Measurements from ENCODE around the gene SPATS2. TPM values are rescaled to one million over a fixed set of nuclear protein-coding genes. Genes with fewer than 3 reads are reported as not detected.
"Not testable (repeated sequence)": the region's sequence is repeated elsewhere in the genome, so short reads cannot be mapped to it uniquely, and the experiment has no call there.

The SPATS2 gene
- total and polyA plus RNA-seq, 4 donors = 21.8 to 44.6 (median 38.1) TPM

- Histone ChIP-seq H3K36me3 (ENCODE audit: control insufficient read depth, insufficient read depth, low read length) (peaks cover 5% of the 10 kb centered on the region), H3K4me1 (ENCODE audit: control insufficient read depth, insufficient read depth, low read length) (no peaks in the 10 kb centered on the region), H3K27ac (ENCODE audit: low read depth, low read length) (no peak overlapping the region), H3K9me3 (ENCODE audit: control insufficient read depth, insufficient read depth, low read length) (no peaks in the 10 kb centered on the region), H3K4me3 (ENCODE audit: low read depth, low read length) (no peak overlapping the region), H3K27me3 (ENCODE audit: control insufficient read depth, insufficient read depth, low read length) (no peaks in the 10 kb centered on the region)
- no peak for DNase-seq (ENCODE audit: low read depth in 4 of 6, low spot score in 6 of 6)
- WGBS (ENCODE audit: insufficient coverage) = no CpG with 5 or more reads among the region's 2 CpGs
Observed at GRCh38 chr12:49493900-49494299, 126.6 kb downstream of the SPATS2 start.

DNA sequence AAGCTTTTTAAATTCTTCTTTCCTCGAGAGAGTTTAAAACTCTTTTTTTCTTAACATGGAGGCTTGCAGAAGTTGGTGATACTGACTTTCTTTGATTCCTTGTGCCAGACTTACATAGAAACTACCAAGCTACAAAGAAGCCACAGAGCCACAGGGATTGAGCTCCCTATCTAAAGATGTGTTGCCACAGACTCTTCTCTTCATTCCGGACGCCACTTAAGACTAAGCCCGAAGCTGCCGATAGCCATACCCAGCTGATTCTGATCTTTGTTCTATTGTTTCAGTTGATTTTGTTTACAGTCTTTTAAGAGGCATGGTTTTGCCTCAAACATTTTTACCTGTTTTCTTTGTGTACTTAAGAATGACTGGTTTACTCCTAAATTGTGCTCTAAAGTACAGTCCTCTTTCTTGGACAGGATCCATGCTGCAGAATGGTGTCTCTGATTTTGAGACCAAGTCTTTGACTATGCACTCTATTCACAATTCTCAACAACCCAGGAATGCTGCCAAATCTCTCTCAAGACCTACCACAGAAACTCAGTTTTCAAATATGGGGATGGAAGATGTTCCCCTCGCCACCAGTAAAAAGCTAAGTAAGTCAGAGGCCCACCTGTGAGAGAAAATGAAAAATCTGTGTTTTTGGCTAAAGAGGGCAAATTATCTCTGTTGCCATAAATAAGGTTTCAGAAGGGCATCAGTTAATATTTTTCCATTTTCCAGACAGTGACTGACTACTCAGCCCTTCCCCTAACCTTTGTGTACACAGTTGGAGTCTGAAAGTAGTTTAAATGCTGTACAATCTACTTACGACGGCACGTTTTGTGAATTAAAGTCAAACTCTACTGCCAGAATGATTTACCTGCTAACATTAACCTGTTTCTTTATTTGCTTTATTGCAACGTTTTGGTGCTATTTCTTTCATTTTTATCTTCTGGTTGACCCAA, 129.4 kb downstream of the SPATS2 start:
- 21% methylated on average over 2 of the region's 10 CpGs for WGBS (ENCODE audit: insufficient coverage)
- Histone ChIP-seq H3K27me3 (ENCODE audit: control insufficient read depth, insufficient read depth, low read length) (no peaks in the 10 kb centered on the region), H3K9me3 (ENCODE audit: control insufficient read depth, insufficient read depth, low read length) (no peaks in the 10 kb centered on the region), H3K27ac (ENCODE audit: low read depth, low read length) (peak overlapping the region; percentile 19), H3K4me1 (ENCODE audit: control insufficient read depth, insufficient read depth, low read length) (no peaks in the 10 kb centered on the region), H3K4me3 (ENCODE audit: low read depth, low read length) (no peak overlapping the region), H3K36me3 (ENCODE audit: control insufficient read depth, insufficient read depth, low read length) (peaks cover 7% of the 10 kb centered on the region)
- DNase-seq (ENCODE audit: low read depth in 4 of 6, low spot score in 6 of 6) = peak in 4 of 6 donors; percentile 13 to 69 (median 48)

DNA sequence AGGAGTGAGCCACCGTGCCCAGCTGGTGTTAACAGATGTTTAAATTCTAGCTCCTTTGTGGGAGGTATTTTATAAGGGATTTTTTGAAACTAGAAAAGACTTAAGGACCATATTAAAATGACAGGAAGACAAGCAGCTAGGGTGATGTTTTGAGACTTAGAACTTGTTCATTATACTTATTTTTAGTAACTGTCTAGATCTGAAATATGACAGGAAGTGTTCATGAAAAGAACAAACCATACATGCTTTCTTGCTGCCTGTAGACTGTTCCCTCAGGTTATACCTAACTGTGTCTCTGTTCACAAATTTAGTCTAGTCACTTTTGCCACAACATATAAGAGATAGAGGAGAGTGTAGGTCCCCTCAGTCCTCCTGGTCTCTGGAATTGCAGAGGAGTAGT, 134.6 kb downstream of the SPATS2 start:
- H3K4me3 ChIP-seq (ENCODE audit: low read depth, low read length) = no peak overlapping the region
- no peaks in the 10 kb centered on the region for H3K9me3 ChIP-seq (ENCODE audit: control insufficient read depth, insufficient read depth, low read length)
- peaks cover 9% of the 10 kb centered on the region for H3K36me3 ChIP-seq (ENCODE audit: control insufficient read depth, insufficient read depth, low read length)
- no peaks in the 10 kb centered on the region for H3K27me3 ChIP-seq (ENCODE audit: control insufficient read depth, insufficient read depth, low read length)
- H3K4me1 ChIP-seq (ENCODE audit: control insufficient read depth, insufficient read depth, low read length) = no peaks in the 10 kb centered on the region
- WGBS (ENCODE audit: insufficient coverage) = 100% methylated on average over 1 of the region's 1 CpG
- no peak for DNase-seq (ENCODE audit: low read depth in 4 of 6, low spot score in 6 of 6)
- H3K27ac ChIP-seq (ENCODE audit: low read depth, low read length) = no peak overlapping the region

- peaks cover 9% of the 10 kb centered on the region for H3K36me3 ChIP-seq (ENCODE audit: control insufficient read depth, insufficient read depth, low read length)
- DNase-seq (ENCODE audit: low read depth in 4 of 6, low spot score in 6 of 6) = no peak
- H3K27me3 ChIP-seq (ENCODE audit: control insufficient read depth, insufficient read depth, low read length) = no peaks in the 10 kb centered on the region
- no peak overlapping the region for H3K4me3 ChIP-seq (ENCODE audit: low read depth, low read length)
- no peak overlapping the region for H3K27ac ChIP-seq (ENCODE audit: low read depth, low read length)
- H3K9me3 ChIP-seq (ENCODE audit: control insufficient read depth, insufficient read depth, low read length) = no peaks in the 10 kb centered on the region
- no peaks in the 10 kb centered on the region for H3K4me1 ChIP-seq (ENCODE audit: control insufficient read depth, insufficient read depth, low read length)
- 100% methylated on average over 1 of the region's 1 CpG for WGBS (ENCODE audit: insufficient coverage)
Observed at GRCh38 chr12:49502590-49502989, 135.3 kb downstream of the SPATS2 start.

DNA sequence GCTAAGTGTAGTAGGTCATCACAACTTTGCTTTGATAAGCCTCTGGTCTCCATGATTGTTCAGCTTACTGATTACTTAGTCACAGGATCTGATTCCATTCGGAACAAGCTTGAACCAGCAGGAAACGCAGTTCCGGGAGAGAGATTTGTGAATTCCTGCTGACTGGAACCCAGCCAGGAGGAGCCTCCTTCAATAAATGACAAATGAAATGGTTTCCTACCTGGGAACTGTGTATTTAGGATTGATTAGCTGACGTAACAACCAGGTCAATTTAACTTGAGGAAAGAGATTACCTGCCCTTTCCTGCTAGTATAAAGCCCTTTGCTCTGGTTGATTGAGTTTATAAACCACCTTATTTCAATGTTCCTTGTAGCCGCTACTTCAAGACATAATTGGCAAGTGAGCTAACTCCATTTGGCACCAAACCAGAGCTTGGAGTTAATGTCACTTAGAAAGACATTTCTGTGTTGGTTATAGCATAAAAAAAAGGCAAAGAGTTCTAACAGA, 136.5 kb downstream of the SPATS2 start:
- 37% methylated on average over 3 of the region's 5 CpGs for WGBS (ENCODE audit: insufficient coverage)
- no peak overlapping the region for H3K4me3 ChIP-seq (ENCODE audit: low read depth, low read length)
- H3K4me1 ChIP-seq (ENCODE audit: control insufficient read depth, insufficient read depth, low read length) = no peaks in the 10 kb centered on the region
- DNase-seq (ENCODE audit: low read depth in 4 of 6, low spot score in 6 of 6) = peak in 1 of 6 donors; percentile 52
- H3K27me3 ChIP-seq (ENCODE audit: control insufficient read depth, insufficient read depth, low read length) = no peaks in the 10 kb centered on the region
- H3K27ac ChIP-seq (ENCODE audit: low read depth, low read length) = no peak overlapping the region
- H3K36me3 ChIP-seq (ENCODE audit: control insufficient read depth, insufficient read depth, low read length) = peaks cover 9% of the 10 kb centered on the region
- H3K9me3 ChIP-seq (ENCODE audit: control insufficient read depth, insufficient read depth, low read length) = no peaks in the 10 kb centered on the region

DNA sequence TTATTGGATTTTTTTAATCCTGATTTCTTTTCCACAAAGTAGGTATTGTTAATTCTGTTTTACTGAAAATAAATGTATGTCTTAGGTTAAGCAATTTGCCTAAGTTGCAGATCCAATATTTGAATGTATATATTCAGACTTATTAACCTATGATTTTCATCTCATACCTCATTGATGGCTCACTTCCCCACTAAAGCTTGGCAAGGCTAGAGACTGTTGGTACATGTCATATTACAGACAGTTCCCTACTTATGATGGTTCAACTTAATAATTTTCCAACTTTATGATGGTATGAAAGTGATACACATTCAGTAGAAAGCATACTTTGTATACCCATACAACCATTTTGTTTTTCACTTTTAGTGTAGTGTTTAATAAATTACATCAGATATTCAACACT, 138.4 kb downstream of the SPATS2 start:
- DNase-seq (ENCODE audit: low read depth in 4 of 6, low spot score in 6 of 6) = no peak
- Histone ChIP-seq H3K36me3 (ENCODE audit: control insufficient read depth, insufficient read depth, low read length) (peaks cover 9% of the 10 kb centered on the region), H3K9me3 (ENCODE audit: control insufficient read depth, insufficient read depth, low read length) (no peaks in the 10 kb centered on the region), H3K4me1 (ENCODE audit: control insufficient read depth, insufficient read depth, low read length) (no peaks in the 10 kb centered on the region), H3K4me3 (ENCODE audit: low read depth, low read length) (no peak overlapping the region), H3K27ac (ENCODE audit: low read depth, low read length) (no peak overlapping the region), H3K27me3 (ENCODE audit: control insufficient read depth, insufficient read depth, low read length) (no peaks in the 10 kb centered on the region)

GRCh38 chr12:49507139-49507538, 139.9 kb downstream of the SPATS2 start:
- Histone ChIP-seq H3K27me3 (ENCODE audit: control insufficient read depth, insufficient read depth, low read length) (no peaks in the 10 kb centered on the region), H3K4me1 (ENCODE audit: control insufficient read depth, insufficient read depth, low read length) (no peaks in the 10 kb centered on the region), H3K4me3 (ENCODE audit: low read depth, low read length) (no peak overlapping the region), H3K36me3 (ENCODE audit: control insufficient read depth, insufficient read depth, low read length) (peaks cover 5% of the 10 kb centered on the region), H3K27ac (ENCODE audit: low read depth, low read length) (no peak overlapping the region), H3K9me3 (ENCODE audit: control insufficient read depth, insufficient read depth, low read length) (no peaks in the 10 kb centered on the region)
- 94% methylated on average over 3 of the region's 4 CpGs for WGBS (ENCODE audit: insufficient coverage)
- no peak for DNase-seq (ENCODE audit: low read depth in 4 of 6, low spot score in 6 of 6)

GRCh38 chr12:49509681-49510080, 142.4 kb downstream of the SPATS2 start:
- H3K27me3 ChIP-seq (ENCODE audit: control insufficient read depth, insufficient read depth, low read length); H3K27ac ChIP-seq (ENCODE audit: low read depth, low read length); H3K9me3 ChIP-seq (ENCODE audit: control insufficient read depth, insufficient read depth, low read length); DNase-seq (ENCODE audit: low read depth in 4 of 6, low spot score in 6 of 6); H3K36me3 ChIP-seq (ENCODE audit: control insufficient read depth, insufficient read depth, low read length); H3K4me1 ChIP-seq (ENCODE audit: control insufficient read depth, insufficient read depth, low read length); H3K4me3 ChIP-seq (ENCODE audit: low read depth, low read length): not testable (repeated sequence)
- 100% methylated on average over 5 of the region's 8 CpGs for WGBS (ENCODE audit: insufficient coverage)

GRCh38 chr12:49511410-49511809, 144.1 kb downstream of the SPATS2 start:
- Histone ChIP-seq H3K4me3 (ENCODE audit: low read depth, low read length) (no peak overlapping the region), H3K27me3 (ENCODE audit: control insufficient read depth, insufficient read depth, low read length) (no peaks in the 10 kb centered on the region), H3K4me1 (ENCODE audit: control insufficient read depth, insufficient read depth, low read length) (no peaks in the 10 kb centered on the region), H3K9me3 (ENCODE audit: control insufficient read depth, insufficient read depth, low read length) (no peaks in the 10 kb centered on the region), H3K27ac (ENCODE audit: low read depth, low read length) (no peak overlapping the region), H3K36me3 (ENCODE audit: control insufficient read depth, insufficient read depth, low read length) (no peaks in the 10 kb centered on the region)
- peak in 2 of 6 donors; percentile 24 to 31 for DNase-seq (ENCODE audit: low read depth in 4 of 6, low spot score in 6 of 6)

- H3K4me3 ChIP-seq (ENCODE audit: low read depth, low read length) = no peak overlapping the region
- H3K4me1 ChIP-seq (ENCODE audit: control insufficient read depth, insufficient read depth, low read length) = no peaks in the 10 kb centered on the region
- H3K27me3 ChIP-seq (ENCODE audit: control insufficient read depth, insufficient read depth, low read length) = no peaks in the 10 kb centered on the region
- no peak for DNase-seq (ENCODE audit: low read depth in 4 of 6, low spot score in 6 of 6)
- H3K27ac ChIP-seq (ENCODE audit: low read depth, low read length) = no peak overlapping the region
- WGBS (ENCODE audit: insufficient coverage) = 80% methylated on average over 1 of the region's 1 CpG
- H3K36me3 ChIP-seq (ENCODE audit: control insufficient read depth, insufficient read depth, low read length) = no peaks in the 10 kb centered on the region
- H3K9me3 ChIP-seq (ENCODE audit: control insufficient read depth, insufficient read depth, low read length) = no peaks in the 10 kb centered on the region
Observed at GRCh38 chr12:49512546-49512945, 145.3 kb downstream of the SPATS2 start.
